IPS-11a (cell line): ENCODE results near the gene ZNF79.
A peak's percentile ranks its signal among the peaks of the same experiment; 100 is the strongest.

Experiments
- H3K4me3 ChIP-seq: one replicate; pipeline ENCODE4 v1.5.1; 2013; ENCODE audit warnings: low read depth, low read length, control low read depth

The ZNF79 gene

GRCh38 chr9:127423934-127424675, at the start of gene ZNF79:
Gene ZNF79 (plus strand): TSS chr9:127424382. CDS start chr9:127424788, 406 bp downstream.
- H3K4me3 ChIP-seq: peak within 1 kb of the TSS; percentile 61

- no peak overlapping the region for H3K4me3 ChIP-seq
These were observed 43.7 kb upstream of the ZNF79 start for GRCh38 chr9:127380479-127380878.

GRCh38 chr9:127382541-127382940, 41.6 kb upstream of the ZNF79 start:
- H3K4me3 ChIP-seq: no peak overlapping the region

- H3K4me3 ChIP-seq: no peak overlapping the region
These were observed 40.0 kb upstream of the ZNF79 start for GRCh38 chr9:127384016-127384730.

- H3K4me3 ChIP-seq: no peak overlapping the region
These were observed 39.3 kb upstream of the ZNF79 start for GRCh38 chr9:127384901-127385300.

GRCh38 chr9:127386249-127386648, 37.9 kb upstream of the ZNF79 start:
- H3K4me3 ChIP-seq: no peak overlapping the region

- H3K4me3 ChIP-seq: no peak overlapping the region
These were observed 37.2 kb upstream of the ZNF79 start for GRCh38 chr9:127386981-127387380.

GRCh38 chr9:127388037-127388855, 35.9 kb upstream of the ZNF79 start:
- no peak overlapping the region for H3K4me3 ChIP-seq

- no peak overlapping the region for H3K4me3 ChIP-seq
These were observed 35.3 kb upstream of the ZNF79 start for GRCh38 chr9:127388856-127389238.

- H3K4me3 ChIP-seq: no peak overlapping the region
These were observed 34.6 kb upstream of the ZNF79 start for GRCh38 chr9:127389381-127390247.

- H3K4me3 ChIP-seq: no peak overlapping the region
These were observed 34.0 kb upstream of the ZNF79 start for GRCh38 chr9:127390248-127390545.

- H3K4me3 ChIP-seq: no peak overlapping the region
These were observed 33.6 kb upstream of the ZNF79 start for GRCh38 chr9:127390563-127390962.

- H3K4me3 ChIP-seq: no peak overlapping the region
These were observed 32.0 kb upstream of the ZNF79 start for GRCh38 chr9:127392166-127392565.

GRCh38 chr9:127392976-127393375, 31.2 kb upstream of the ZNF79 start:
- no peak overlapping the region for H3K4me3 ChIP-seq

GRCh38 chr9:127393645-127394044, 30.5 kb upstream of the ZNF79 start:
- no peak overlapping the region for H3K4me3 ChIP-seq

GRCh38 chr9:127395497-127396252, 28.5 kb upstream of the ZNF79 start:
- H3K4me3 ChIP-seq: peak overlapping the region; percentile 63

GRCh38 chr9:127396253-127396807, 27.9 kb upstream of the ZNF79 start:
- peak overlapping the region; percentile 63 for H3K4me3 ChIP-seq

GRCh38 chr9:127396808-127397645, 27.2 kb upstream of the ZNF79 start, which contains the start of gene SLC2A8:
Gene SLC2A8 (plus strand): TSS chr9:127397169. CDS start chr9:127397231, 62 bp downstream.
- peak within 1 kb of the TSS; percentile 81 for H3K4me3 ChIP-seq
